ENCODE data around the gene SMIM38. TPM values are rescaled to one million over a fixed set of nuclear protein-coding genes. Genes with fewer than 3 reads are reported as not detected.

SMIM38 gene
- total and polyA plus RNA-seq, 11 donors, result 0.08 to 0.35 (median 0.15) TPM; not detected in 1

- peak in 1 of 5 donors; percentile 30 for DNase-seq
Measured at GRCh38 chr11:69108030-69108429, 47.7 kb upstream of the SMIM38 start.

GRCh38 chr11:69108559-69108958 lies 47.2 kb upstream of the SMIM38 start:
- Histone ChIP-seq H3K36me3 (no peaks in the 10 kb centered on the region), H3K9me3 (no peaks in the 10 kb centered on the region), H3K4me1 (peaks cover 0 to 16% (median 8%) of the 10 kb centered on the region in 12 donors), H3K27ac (no peak overlapping the region), H3K4me3 (no peak overlapping the region), H3K27me3 (no peaks in the 10 kb centered on the region)
- intact Hi-C loops (cut with DNase I), result loop anchor here in 2 of 10 donors (10.0 kb wide), 1 partner anchor 186 kb away; the partner anchor contains the start of gene MYEOV (in 2 of the 2)
- DNase-seq (peak in 2 of 5 donors; percentile 7 to 11), ATAC-seq (no peak)
- 79 to 96% (median 95%) methylated on average over 5 of the region's 5 CpGs for WGBS, 4 donors
- no peak for TF ChIP-seq POLR2A (IDR thresholded peaks at IDR 0.05)
- no peak for TF ChIP-seq CTCF (IDR thresholded peaks at IDR 0.05)

More at GRCh38 chr11:69108030-69108429, 47.7 kb upstream of the SMIM38 start:
- Histone ChIP-seq H3K27ac (no peak overlapping the region), H3K27me3 (no peaks in the 10 kb centered on the region), H3K9me3 (no peaks in the 10 kb centered on the region), H3K4me3 (no peak overlapping the region), H3K36me3 (no peaks in the 10 kb centered on the region), H3K4me1 (peaks cover 0 to 16% (median 8%) of the 10 kb centered on the region in 12 donors)
- TF ChIP-seq POLR2A (IDR thresholded peaks at IDR 0.05), result no peak
- TF ChIP-seq CTCF (IDR thresholded peaks at IDR 0.05), result no peak
- intact Hi-C loops (cut with DNase I), result loop anchor here in 2 of 10 donors (10.0 kb wide), 1 partner anchor 187 kb away; the partner anchor contains the start of gene MYEOV (in 2 of the 2)
- 94 to 97% (median 97%) methylated on average over 7 of the region's 7 CpGs for WGBS, 4 donors
- ATAC-seq, result no peak

- no peak for TF ChIP-seq POLR2A (IDR thresholded peaks at IDR 0.05)
- no peak for TF ChIP-seq CTCF (IDR thresholded peaks at IDR 0.05)
- Histone ChIP-seq H3K27ac (no peak overlapping the region), H3K36me3 (no peaks in the 10 kb centered on the region), H3K27me3 (no peaks in the 10 kb centered on the region), H3K4me3 (no peak overlapping the region), H3K4me1 (peaks cover 0 to 16% (median 8%) of the 10 kb centered on the region in 12 donors), H3K9me3 (no peaks in the 10 kb centered on the region)
- DNase-seq (peak in 2 of 5 donors; percentile 4 to 14), ATAC-seq (no peak)
- WGBS, 4 donors, result 88 to 96% (median 94%) methylated on average over 2 of the region's 2 CpGs
- intact Hi-C loops (cut with DNase I), result loop anchor here in 2 of 10 donors (10.0 kb wide), 1 partner anchor 186 kb away; the partner anchor contains the start of gene MYEOV (in 2 of the 2)
Measured at GRCh38 chr11:69109101-69109500, 46.6 kb upstream of the SMIM38 start.

GRCh38 chr11:69110451-69110850 lies 45.3 kb upstream of the SMIM38 start:
- Histone ChIP-seq H3K9me3 (no peaks in the 10 kb centered on the region), H3K27ac (no peak overlapping the region), H3K4me1 (peaks cover 0 to 24% (median 12%) of the 10 kb centered on the region in 12 donors), H3K27me3 (no peaks in the 10 kb centered on the region), H3K4me3 (no peak overlapping the region), H3K36me3 (no peaks in the 10 kb centered on the region)
- ATAC-seq (no peak), DNase-seq (no peak)
- intact Hi-C loops (cut with DNase I), result no loop called here
- WGBS, 4 donors, result 89 to 97% (median 95%) methylated on average over 6 of the region's 6 CpGs
- TF ChIP-seq CTCF (IDR thresholded peaks at IDR 0.05) (no peak), POLR2A (IDR thresholded peaks at IDR 0.05) (no peak)
